OCI-M2 (cell line): Measurements from ENCODE around the gene PKDCC.
"Not testable (repeated sequence)": the region's sequence is repeated elsewhere in the genome, so short reads cannot be mapped to it uniquely, and the experiment has no call there.

ENCODE experiments used
- DNase-seq: peaks from one replicate; lab custom pipeline; 2025; ENCODE audit not compliant: unreplicated experiment; lab: John Stamatoyannopoulos, UW

Gene PKDCC

GRCh38 chr2:42063431-42064171, 15.8 kb downstream of the PKDCC start:
- no peak for DNase-seq

DNA sequence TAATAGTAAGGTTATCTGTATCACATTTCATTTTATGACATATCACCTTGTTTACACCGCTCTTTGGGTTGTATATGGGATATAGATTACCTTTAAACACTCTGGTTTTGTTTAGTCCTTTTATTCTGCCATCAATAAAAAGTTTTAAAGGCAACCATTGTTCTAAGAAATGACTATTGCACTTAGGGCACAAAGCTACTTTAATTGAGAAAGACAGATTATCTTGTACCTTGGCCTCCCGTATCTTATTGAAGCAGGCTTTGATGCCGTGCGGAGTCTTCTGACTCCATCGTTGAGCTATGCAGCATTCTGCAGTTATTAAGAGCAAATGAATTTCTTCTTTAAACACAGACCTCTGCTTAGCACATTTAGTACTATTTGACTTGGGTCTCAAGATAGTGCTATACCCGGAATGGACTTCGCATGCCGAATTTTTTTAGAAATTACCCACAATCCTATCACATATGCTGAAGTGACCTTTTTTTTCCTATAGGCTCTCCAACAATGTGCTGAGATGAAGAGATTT, 16.7 kb downstream of the PKDCC start:
- DNase-seq, result no peak

DNA sequence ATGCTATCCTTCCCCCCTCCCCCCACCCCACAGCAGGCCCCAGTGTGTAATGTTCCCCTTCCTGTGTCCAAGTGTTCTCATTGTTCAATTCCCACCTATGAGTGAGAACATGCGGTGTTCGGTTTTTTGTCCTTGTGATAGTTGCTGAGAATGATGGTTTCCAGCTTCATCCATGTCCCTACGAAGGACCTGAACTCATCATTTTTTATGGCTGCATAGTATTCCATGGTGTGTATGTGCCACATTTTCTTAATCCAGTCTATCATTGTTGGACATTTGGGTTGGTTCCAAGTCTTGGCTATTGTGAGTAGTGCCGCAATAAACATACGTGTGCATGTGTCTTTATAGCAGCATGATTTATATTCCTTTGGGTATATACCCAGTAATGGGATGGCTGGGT, 17.9 kb downstream of the PKDCC start:
- DNase-seq, result not testable (repeated sequence)

- not testable (repeated sequence) for DNase-seq
These were observed 19.2 kb downstream of the PKDCC start for GRCh38 chr2:42067001-42067400.

DNA sequence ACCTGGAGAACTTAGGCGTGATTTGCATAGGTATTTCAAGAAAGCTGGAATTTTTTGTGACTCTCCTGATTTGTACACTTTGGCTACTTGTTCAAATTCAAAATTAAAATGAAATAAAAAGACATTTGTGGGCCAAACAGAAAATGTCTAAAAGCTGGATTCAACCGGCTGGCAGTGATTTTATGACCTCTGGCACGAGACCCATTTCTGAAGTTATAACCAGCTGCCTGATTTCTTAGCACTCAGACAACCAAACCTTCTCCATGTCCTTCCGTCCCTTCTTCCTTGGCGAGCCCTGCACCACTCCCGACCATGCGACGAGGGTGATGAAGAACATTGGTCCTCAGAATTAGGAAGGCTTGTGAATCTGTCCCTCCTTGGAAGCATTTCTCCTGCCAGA, 19.7 kb downstream of the PKDCC start:
- no peak for DNase-seq

GRCh38 chr2:42068571-42069178, 20.9 kb downstream of the PKDCC start:
- no peak for DNase-seq

GRCh38 chr2:42069568-42069967, 21.7 kb downstream of the PKDCC start:
- DNase-seq, result no peak

GRCh38 chr2:42071791-42072190, 24.0 kb downstream of the PKDCC start:
- no peak for DNase-seq

- no peak for DNase-seq
These were observed 24.7 kb downstream of the PKDCC start for GRCh38 chr2:42072349-42073118.

DNA sequence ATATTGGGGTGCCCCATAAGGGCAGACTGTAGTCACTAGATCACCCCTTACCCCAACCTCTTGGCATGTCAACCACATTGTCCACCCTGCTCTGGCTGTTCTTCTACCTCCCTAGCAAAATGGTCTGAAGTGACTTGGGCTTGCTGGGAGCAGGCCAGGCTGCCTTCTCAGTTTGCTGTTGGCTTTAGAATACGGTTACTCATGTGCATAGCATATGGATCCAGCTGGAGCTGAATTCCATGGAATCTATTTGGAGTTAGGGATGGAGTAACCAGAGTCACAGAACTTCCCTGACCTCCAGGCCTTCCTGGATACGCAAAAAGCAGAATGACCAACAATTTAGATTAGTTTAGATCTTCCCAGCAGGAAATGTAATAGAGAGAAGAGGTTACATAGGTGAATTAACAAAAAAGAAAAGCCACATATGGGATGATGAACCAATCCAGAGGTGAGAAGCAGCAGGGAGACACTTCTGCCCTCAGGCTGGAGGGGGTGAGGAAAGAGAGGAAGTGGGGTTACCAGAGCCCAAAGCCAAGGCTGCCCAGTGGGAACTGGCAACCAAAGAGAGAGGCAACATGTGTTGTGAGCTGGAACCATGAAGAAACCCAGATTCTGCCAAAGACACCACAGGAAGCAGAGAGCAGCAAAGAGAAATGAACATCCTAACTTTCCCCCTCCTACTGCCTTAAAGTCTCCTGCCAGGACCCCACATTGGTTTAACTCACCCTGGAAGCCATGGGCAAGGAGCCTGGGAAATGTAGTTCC, 26.1 kb downstream of the PKDCC start:
- DNase-seq, result no peak

DNA sequence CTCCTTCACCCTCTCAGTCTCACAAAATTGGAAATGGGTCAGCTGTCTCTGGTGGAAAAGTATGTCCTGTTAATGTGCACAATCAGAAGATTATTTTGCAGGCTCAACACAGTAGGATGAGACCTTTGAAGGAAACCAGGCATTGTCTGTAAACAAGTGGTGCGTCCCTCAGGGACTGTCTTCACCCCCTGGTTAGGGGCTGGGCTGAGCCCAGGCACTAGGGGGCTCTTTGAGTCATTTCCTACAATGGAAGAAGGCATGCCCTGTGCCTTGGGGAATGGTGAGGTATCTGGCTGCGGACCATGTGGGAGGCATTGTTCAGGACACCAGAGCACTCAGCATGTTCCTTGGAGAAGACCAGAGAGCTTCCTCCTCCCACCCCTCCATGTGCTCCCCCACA, 26.8 kb downstream of the PKDCC start:
- no peak for DNase-seq

- DNase-seq, result no peak
These were observed 28.8 kb downstream of the PKDCC start for GRCh38 chr2:42076357-42077225.

GRCh38 chr2:42077343-42077742, 29.5 kb downstream of the PKDCC start:
- DNase-seq, result no peak

DNA sequence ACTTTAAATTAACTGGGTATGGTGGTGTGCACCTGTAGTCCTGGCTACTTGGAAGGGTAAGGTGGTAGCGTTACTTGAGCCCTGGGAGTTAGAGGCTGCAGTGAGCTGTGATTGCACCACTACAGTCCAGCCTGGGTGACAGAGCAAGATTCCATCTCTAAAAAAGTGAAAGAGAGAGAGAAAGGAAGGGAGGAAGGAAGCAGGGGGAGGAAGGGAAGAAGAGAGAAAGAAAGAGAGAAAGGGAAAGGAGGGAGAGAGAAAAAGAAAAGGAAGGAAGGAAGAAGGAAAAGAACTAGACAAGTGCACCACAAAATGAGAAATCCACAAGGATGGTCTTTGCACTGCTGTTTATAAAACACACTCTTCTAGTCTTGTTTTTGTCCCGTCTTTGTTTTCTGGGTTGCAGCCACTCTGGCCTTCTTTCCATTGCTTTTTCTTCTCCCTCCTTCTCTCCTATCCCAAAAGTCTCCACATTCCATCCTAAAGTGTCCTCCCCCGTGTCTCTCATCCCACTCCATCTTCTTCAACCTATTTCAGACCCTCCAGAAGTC, 32.0 kb downstream of the PKDCC start:
- DNase-seq, result no peak

DNA sequence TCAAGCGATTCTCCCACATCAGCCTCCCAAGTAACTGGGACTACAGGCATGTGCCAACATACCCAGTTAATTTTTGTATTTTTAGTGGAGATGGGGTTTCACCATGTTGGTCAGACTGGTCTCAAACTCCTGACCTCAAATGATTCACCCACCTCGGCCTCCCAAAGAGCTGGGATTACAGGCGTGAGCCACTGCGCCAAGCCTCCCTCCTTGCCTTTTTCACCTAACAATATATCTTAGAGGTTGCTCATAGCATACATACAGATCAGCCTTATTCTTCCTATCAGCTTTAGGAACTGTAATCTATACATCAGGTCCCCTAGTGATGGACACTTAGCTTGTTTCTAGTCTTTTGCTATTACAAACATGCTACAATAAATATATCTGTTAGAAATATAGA, 33.3 kb downstream of the PKDCC start:
- DNase-seq, result not testable (repeated sequence)

DNA sequence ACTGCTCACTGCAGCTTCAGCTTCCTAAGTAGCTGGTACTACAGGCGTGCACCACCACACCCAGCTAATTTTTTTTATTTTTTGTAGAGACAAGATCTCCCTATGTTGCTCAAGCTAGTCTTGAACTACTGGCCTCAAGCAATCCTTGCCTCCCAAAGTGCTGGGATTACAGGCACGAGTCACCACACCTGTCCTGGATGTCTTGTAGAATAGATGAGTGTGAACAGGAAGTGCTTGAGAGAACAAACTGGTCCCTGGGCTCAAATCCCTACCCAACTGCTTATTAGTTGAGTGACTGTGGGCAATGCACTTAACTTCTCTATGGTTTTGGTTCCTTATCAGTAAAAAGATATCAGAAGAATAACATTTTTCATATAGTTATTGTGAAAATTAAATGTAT, 34.2 kb downstream of the PKDCC start:
- no peak for DNase-seq

GRCh38 chr2:42084231-42084671, 36.4 kb downstream of the PKDCC start:
- DNase-seq, result no peak

GRCh38 chr2:42085070-42085469, 37.2 kb downstream of the PKDCC start:
- not testable (repeated sequence) for DNase-seq

DNA sequence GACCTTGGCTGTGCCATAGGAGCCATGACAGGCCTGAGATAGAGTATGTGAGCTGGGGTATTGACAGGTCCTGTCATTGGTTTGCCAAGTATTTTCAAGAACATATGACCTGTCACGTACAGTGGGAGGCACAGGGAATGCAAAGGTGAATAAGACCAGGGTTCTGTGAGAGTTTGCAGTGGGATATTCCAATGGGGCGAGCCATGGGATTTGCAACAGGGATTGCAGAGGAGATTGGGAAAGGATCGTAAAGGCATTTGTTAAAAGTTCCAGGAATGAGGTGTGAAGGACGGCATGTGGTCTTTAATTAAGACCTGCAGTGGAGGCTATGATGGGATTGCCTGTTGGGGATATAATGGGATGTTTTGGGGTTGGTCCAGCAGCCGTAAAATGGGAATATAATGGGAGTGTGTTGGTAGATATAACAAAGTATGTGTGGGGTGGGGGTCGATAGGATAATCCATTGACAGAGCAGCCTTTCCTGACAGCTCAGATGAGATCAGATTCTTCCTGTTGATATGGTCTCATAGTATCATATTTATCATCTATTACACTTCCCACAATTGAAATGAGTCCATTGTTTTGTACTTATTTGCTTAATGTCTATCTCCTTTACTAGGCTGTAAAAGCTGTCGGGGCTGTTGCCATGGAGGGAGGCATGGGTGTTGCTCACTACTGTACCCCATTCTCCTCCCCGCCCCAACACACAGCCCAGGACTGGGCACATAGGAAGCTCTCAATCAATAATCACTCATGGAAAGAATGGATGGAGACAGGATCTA, 38.1 kb downstream of the PKDCC start:
- no peak for DNase-seq
